ENCODE data around the gene RHEB.

DNA sequence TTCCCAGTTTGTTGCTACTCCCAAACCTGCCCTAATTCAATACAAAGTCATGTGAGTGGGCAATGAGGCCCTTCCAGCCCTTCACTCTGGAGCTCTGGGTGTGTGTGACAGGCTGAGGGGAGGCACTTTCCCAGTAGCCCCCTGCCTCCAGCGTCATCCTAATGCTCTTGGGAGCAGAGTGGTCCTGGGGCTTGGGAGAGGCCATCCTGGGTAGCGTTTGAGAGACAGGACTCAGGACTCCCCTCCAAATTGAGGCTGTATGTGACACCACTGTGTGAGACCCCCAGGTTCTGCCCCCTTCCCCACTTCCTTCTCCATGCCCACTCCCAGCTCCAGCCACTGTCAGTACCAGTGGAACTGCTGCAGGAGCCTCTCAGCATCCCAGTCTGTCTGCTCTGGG is 73.3 kb downstream of the RHEB start:
- TF ChIP-seq, protein P1, sequence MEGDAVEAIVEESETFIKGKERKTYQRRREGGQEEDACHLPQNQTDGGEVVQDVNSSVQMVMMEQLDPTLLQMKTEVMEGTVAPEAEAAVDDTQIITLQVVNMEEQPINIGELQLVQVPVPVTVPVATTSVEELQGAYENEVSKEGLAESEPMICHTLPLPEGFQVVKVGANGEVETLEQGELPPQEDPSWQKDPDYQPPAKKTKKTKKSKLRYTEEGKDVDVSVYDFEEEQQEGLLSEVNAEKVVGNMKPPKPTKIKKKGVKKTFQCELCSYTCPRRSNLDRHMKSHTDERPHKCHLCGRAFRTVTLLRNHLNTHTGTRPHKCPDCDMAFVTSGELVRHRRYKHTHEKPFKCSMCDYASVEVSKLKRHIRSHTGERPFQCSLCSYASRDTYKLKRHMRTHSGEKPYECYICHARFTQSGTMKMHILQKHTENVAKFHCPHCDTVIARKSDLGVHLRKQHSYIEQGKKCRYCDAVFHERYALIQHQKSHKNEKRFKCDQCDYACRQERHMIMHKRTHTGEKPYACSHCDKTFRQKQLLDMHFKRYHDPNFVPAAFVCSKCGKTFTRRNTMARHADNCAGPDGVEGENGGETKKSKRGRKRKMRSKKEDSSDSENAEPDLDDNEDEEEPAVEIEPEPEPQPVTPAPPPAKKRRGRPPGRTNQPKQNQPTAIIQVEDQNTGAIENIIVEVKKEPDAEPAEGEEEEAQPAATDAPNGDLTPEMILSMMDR (IDR thresholded peaks at IDR 0.05): no peak
- TF ChIP-seq POLR2A (IDR thresholded peaks at IDR 0.05): no peak

All from esophagus squamous epithelium (tissue), 4 donors.